GM21447 (cell line): ENCODE data around the gene CHAF1A.

Experiments used
- ATAC-seq: cut with Tn5 transposase; IDR thresholded peaks from one replicate; pipeline ENCODE4 v1.9.1; 2021; ENCODE audit not compliant: unreplicated experiment

The CHAF1A gene

GRCh38 chr19:4431808-4432674, 29.6 kb downstream of the CHAF1A start:
- no peak for ATAC-seq

- ATAC-seq: no peak
Observed at GRCh38 chr19:4432918-4433506, 30.6 kb downstream of the CHAF1A start.

- ATAC-seq: no peak
Observed at GRCh38 chr19:4434391-4434790, 32.0 kb downstream of the CHAF1A start.

- no peak for ATAC-seq
Observed at GRCh38 chr19:4436231-4436630, 33.8 kb downstream of the CHAF1A start.

DNA sequence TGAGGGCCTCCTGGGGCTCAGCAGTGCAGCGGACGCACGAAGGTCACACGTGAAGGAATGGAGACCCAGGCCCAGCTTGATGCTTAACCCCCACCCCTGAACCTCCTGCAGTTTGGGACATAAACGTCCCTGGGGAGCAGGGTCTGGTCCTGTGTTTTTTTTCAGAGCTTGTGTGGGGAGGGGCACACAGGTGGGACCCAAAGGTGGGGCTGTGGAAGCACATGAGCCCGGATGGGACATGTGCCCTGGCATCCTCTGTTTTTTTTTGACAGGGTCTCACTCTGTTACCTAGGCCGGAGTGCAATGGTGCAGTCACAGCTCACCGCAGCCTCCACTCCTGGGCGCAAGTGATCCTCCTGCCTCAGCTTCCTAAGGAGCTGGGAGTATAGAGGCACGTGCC, 34.7 kb downstream of the CHAF1A start:
- no peak for ATAC-seq

DNA sequence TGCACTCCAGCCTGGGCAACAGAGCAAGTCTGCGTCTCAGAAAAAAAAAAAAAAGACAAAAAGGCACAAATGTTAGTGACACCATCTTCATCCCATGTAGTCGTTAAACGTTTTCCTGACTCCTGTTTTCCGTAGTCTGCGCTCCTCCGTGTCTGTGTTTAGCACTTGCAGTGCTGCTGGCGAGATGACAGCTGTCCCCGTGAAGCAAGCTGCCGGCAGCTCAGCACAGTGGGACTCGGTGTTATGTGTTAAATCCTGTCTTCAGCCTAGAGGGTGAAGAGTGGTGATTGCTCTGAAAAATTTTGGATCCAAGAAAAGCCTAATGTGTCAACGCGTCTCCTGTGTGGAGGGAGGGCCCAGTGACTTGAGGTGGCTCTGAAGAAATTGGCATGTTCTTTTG, 36.8 kb downstream of the CHAF1A start:
- ATAC-seq: no peak

GRCh38 chr19:4441994-4442818, 39.8 kb downstream of the CHAF1A start:
- no peak for ATAC-seq

DNA sequence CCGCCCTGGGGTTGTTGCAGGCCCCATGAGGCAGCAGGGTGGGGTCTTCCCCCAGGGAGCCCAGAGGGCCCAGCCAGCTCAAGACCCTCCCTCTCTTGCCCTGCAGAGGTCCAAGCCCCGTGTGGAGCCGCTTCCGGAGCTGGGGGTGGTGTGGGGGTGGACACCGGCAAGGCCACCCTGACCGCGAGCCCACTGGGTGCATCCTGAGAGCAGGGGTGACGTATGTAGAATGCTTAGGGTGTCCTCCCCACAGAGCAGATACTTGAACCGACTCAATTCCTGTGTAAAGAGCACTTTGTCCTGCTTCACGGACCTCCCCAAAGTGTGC, 40.3 kb downstream of the CHAF1A start:
- no peak for ATAC-seq

DNA sequence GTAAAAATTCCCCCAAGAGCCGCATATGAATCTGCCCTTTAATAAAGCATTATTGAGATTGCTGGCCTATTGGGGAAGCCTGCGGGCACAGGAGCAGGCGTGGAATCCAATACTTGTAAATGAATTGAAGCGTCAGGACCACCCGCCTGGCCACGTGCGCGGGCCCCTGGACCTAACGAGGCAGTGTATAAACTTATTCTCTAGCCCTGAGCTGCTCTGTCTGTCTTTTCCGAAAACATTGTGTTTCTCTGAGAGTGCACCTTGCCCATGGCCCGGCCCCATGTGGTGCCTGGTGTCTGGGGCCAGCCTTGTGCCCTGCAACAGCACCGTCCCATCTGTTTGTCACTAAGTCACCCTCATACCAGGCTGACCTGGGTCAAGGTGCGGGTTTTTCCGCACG, 40.7 kb downstream of the CHAF1A start:
- ATAC-seq: no peak

DNA sequence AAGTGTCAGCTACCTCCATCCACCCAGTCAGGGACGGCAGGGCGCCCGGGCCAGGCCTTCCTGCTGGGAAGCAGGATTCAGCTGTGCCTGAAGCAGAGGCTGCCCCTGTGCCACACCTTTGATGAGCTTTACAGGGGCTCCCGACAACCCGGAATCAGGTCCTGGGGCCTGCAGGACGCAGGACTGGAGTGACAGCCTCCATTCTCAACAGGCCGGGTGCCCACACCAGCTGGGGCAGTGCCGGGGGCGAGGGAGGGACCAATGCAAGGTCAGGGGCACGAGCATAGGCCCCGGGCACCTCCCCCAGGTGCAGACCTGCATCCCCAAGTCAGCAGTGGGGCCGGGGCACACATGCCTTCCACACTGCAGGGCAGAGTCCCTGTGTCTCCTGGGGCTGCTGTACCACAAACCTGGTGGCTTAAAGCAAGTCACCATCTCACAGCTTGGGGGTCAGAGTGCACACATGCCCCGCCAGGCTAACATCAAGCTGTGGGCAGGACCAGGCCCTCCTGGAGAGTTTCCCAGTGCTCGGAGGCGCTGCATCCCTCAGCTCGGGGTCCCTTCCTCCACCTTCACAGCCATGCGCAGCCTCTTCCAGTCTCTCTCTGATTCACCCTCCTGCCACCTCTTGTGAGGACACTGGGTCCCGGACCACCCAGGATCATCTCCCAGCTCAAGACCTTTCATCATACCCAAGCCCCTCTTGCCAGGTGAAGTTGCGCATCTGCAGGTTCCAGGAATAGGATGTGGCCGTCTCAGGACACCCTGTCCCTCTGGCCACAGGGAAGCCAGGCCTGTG, 41.7 kb downstream of the CHAF1A start:
- ATAC-seq: no peak

GRCh38 chr19:4444765-4445741, 42.6 kb downstream of the CHAF1A start:
- no peak for ATAC-seq

GRCh38 chr19:4445963-4446703, 43.7 kb downstream of the CHAF1A start:
- ATAC-seq: no peak

DNA sequence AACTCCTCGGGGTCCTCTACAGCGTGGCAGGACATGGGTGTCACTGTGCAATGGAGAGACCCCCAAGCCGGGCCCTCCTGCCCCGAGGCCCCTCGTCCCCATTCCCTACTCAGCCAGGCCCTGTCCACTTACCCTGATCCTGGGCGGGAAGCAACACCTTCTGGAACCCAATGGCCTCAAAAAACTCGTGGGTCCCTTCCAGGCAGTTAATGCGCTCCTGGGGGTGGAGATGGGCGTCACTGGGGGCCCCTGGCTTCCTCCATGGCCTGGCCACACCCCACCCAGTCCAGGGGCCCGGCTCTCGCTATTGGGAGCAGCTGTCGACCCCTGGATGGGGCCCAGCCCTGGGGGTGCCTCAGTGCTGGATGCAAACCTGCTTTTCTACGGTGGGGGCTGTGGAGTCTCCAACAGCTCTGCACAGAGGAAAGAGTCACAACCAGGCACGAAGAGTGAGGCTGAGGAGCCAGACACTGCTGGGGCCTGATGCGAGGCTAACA, 44.3 kb downstream of the CHAF1A start:
- ATAC-seq: no peak

GRCh38 chr19:4447327-4448146, 45.1 kb downstream of the CHAF1A start:
- ATAC-seq: no peak

DNA sequence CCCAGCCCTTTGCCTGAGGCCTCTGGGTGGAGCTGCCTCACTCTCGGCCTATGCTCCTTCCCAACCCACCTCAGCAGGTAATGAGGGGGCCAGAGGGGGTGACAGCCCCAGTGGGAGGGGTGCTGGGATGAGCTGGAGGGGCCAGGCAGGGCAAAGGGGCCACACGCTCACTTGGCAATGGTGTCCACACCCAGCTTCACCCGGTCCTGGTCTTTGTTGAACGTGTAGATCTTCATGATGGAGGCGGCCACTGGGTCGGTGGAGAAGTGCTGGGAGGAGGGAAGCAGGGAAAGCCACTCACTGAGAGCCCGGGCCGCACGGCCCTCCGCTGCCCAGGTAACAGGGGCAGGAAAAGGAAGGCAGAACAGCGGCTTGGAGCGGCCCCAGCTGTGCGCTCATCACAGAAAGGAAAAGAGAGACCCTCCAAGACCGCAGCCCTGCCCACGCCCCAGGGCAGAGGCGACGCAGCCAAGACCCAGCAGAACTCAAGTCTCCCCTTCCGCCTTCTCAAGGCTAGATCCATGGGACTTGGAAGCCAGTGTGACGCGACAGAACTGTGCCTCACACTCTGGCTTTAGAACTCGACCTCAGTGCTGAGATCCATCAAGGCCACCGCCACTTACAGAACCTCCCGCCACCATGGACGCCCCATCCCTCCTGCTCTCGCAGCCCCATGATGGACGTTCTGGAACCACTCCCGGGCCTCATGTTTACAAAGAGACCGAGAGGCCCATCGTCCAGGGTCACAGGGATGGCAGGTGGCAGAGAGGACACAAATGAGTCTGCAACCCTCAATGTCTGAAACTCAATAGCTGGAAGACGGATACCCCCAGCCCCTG, 45.9 kb downstream of the CHAF1A start:
- no peak for ATAC-seq

DNA sequence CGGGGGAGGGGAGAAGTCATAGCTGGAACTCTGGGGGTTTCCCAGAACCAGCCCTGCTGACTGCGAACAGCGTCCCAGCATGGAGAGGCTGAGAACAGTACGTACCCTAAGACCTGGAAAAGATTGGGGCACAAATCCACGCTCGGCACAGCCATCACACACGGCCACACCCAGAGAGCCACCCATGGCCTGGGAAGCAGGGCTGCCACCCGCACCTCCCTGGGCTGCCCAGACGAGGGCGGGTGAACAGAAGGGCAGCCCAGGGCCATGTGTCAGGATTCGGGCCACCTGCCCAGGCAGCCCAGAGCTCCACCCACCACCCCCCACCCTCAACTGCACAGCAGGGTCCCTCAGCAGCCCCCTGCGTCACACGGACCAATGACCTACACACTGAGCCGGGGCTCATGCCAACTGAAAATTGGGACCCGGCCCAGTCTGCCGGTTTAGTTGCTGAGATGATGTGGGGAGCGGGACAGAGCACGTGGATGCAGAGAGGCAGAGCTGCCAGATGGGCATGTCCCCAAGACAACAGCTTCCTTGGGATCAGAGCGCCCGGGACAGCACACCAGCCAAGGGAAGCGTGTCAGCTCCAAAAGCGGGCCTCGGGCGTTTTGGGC, 46.7 kb downstream of the CHAF1A start:
- no peak for ATAC-seq

GRCh38 chr19:4449639-4450028, 47.2 kb downstream of the CHAF1A start:
- no peak for ATAC-seq
